ENCODE measurements around the gene KSR2. TPM values are rescaled to one million over a fixed set of nuclear protein-coding genes. Genes with fewer than 3 reads are reported as not detected.

Gene KSR2
- total RNA-seq, 1 experiment from 2014 or later, result 2.0 TPM

- TF ChIP-seq EZH2 (IDR thresholded peaks at IDR 0.05; ENCODE audit: low read depth), result no peak
- TF ChIP-seq CTCF (conservative IDR thresholded peaks at IDR 0.05), result no peak
- intact Hi-C loops (cut with micrococcal nuclease; ENCODE audit: unreplicated experiment), result no loop called here
- Histone ChIP-seq H3K79me2 (ENCODE audit: low read depth) (no peaks in the 10 kb centered on the region), H3F3A (ENCODE audit: insufficient read depth, low read depth) (no peaks in the 10 kb centered on the region), H3K9me2 (ENCODE audit: insufficient read depth) (no peaks in the 10 kb centered on the region), H3K27me3 (ENCODE audit: insufficient read depth, low read depth) (peaks cover 66% of the 10 kb centered on the region), H3K36me3 (ENCODE audit: low read depth) (no peaks in the 10 kb centered on the region), H3K4me1 (replicated peaks; ENCODE audit: insufficient read depth) (no peaks in the 10 kb centered on the region), H2AFZ (no peak overlapping the region), H3K9me3 (ENCODE audit: insufficient read depth, low read depth) (no peaks in the 10 kb centered on the region), H4K20me1 (ENCODE audit: insufficient read depth) (no peaks in the 10 kb centered on the region), H3K4me3 (no peak overlapping the region), H3K4me2 (no peak overlapping the region), H3K27ac (no peak overlapping the region)
- no TSS peak for BruUV-seq (replicated peaks)
- DNase-seq, result no peak
- ChIA-PET CTCF (no interaction called here), POLR2A (ENCODE audit: unreplicated experiment) (no interaction called here)
Measured at GRCh38 chr12:117403586-117404139, 565.1 kb downstream of the KSR2 start.

Other genes starting within 250 kb of the KSR2 start
- gene RFC5, start 47.7 kb upstream of the KSR2 start, total RNA-seq (2021), result 30.3 and 34.7 TPM in 2 replicates
- gene WSB2, start 92.2 kb upstream of the KSR2 start, total RNA-seq (2021), result 44.2 and 46.2 TPM in 2 replicates
- 45.7 and 49.1 TPM in 2 replicates for gene VSIG10, start 135.0 kb upstream of the KSR2 start, total RNA-seq (2021)
- gene PEBP1, start 167.1 kb upstream of the KSR2 start, total RNA-seq (2021), result 188 and 189 TPM in 2 replicates